Measurements from ENCODE around the gene FCHO2. TPM values are rescaled to one million over a fixed set of nuclear protein-coding genes. Genes with fewer than 3 reads are reported as not detected.

FCHO2 gene
- total RNA-seq, 1 donor, result 18.8 TPM

DNA sequence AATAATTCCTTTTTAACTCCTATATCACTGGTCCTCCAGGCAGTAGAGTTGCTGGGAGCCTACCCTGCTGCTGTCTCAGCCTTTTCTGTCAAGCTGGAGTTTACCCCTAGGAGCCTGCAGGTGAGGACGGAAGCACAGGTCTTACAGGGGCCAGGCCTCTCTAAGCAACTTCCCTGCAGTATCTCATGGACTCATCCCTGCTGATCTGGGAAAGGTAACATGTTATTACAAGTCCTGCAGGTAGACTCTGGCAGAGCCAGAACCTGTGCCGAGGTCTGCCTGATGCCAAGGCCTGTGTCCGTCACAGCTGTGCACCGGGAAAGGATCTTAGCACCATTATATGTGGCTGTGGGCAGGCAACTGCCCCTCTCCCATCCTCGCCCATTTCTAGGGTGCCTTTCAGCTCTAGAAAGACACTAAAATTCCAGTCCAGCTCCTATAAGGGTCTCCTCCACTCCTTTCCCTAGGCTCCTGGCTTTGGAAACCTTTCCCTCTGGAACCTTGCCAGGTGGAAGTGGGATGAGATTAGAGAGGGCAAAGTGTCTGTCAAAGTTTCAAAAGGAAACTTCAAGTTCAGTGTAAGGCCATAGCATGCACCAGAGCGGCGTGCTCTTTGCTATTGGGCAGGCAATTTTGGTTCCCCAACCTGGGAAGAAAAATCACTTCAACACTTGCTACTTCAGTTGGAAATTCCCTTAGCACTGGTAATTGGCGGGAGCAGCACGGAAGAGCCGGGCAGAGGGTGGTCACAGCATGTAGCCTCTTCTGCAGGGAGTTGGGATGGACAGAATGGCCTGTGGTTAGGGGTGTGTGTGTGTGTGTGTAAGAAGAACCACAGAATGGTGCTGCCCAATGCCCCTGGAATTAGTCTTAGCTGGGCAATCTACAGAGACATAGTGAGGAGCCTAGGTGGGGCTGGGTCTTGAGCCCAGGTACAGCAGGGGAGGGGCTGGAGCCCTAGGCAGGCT, 182.0 kb downstream of the FCHO2 start:
- no peak overlapping the region for H3K4me3 ChIP-seq (ENCODE audit: low read depth, low read length)

DNA sequence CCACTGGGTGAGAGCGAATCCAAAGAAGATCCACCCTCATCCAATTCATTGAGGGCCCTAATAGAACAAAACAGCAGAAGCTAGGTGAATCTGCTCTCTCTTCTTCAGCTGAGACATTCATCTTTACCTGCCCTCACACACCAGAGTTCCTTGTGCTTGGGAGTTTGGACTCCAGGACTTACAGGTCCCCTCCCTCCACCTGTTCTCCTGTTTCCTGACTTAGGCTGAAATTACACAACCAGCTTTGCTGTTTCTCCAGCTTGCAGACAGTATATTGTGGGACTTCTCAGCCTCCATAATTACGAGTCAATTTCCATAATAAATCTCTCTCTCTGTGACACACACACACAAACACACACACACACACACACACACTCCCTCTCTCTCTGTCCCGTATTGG, 183.6 kb downstream of the FCHO2 start:
- H3K4me3 ChIP-seq (ENCODE audit: low read depth, low read length), result no peak overlapping the region
- TF ChIP-seq, protein P1, sequence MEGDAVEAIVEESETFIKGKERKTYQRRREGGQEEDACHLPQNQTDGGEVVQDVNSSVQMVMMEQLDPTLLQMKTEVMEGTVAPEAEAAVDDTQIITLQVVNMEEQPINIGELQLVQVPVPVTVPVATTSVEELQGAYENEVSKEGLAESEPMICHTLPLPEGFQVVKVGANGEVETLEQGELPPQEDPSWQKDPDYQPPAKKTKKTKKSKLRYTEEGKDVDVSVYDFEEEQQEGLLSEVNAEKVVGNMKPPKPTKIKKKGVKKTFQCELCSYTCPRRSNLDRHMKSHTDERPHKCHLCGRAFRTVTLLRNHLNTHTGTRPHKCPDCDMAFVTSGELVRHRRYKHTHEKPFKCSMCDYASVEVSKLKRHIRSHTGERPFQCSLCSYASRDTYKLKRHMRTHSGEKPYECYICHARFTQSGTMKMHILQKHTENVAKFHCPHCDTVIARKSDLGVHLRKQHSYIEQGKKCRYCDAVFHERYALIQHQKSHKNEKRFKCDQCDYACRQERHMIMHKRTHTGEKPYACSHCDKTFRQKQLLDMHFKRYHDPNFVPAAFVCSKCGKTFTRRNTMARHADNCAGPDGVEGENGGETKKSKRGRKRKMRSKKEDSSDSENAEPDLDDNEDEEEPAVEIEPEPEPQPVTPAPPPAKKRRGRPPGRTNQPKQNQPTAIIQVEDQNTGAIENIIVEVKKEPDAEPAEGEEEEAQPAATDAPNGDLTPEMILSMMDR (IDR thresholded peaks at IDR 0.05; ENCODE audit: insufficient read depth, low read length), result no peak
- DNase-seq (ENCODE audit: low read depth), result no peak

More for the DNA sequence above, 182.0 kb downstream of the FCHO2 start:
- TF ChIP-seq, protein P1 (IDR thresholded peaks at IDR 0.05; ENCODE audit: insufficient read depth, low read length), result no peak
- no peak for DNase-seq (ENCODE audit: low read depth)

Other genes with a start within 250 kb of the FCHO2 start
- 253 and 1,825 TPM in 2 replicates for gene TNPO1, start 139.4 kb upstream of the FCHO2 start, total RNA-seq (ENCODE audit: low replicate concordance)
- gene TMEM171, start 164.5 kb downstream of the FCHO2 start, total RNA-seq (ENCODE audit: low replicate concordance), result 0.90 and 13.1 TPM in 2 replicates
- gene TMEM174, start 217.2 kb downstream of the FCHO2 start, total RNA-seq (ENCODE audit: low replicate concordance), result not detected in 2 replicates

Data from fibroblast of the aortic adventitia (primary cell).